HepG2 (cell line): ENCODE results near the gene CGNL1. TPM values are rescaled to one million over a fixed set of nuclear protein-coding genes. Genes with fewer than 3 reads are reported as not detected.

ENCODE experiments used
- CTCF ChIP-seq: sonication (generic); formaldehyde crosslinking; IDR thresholded peaks from 2 replicates; pipeline ENCODE4 v1.5.0; 2020; ENCODE audit warnings: mild to moderate bottlenecking, missing genetic modification reagents, moderate library complexity
- DNMT3B ChIP-seq: conservative IDR thresholded peaks from 2 replicates; pipeline ENCODE4 v1.6.1; 2016; ENCODE audit warnings: missing biosample characterization, control low read depth
- HDAC2 ChIP-seq: sonication (generic); formaldehyde crosslinking; IDR thresholded peaks from 2 replicates; pipeline ENCODE4 v1.4.0; 2020; ENCODE audit warnings: missing genetic modification reagents
- NCOA1 ChIP-seq: sonication (generic); formaldehyde crosslinking; IDR thresholded peaks from 2 replicates; pipeline ENCODE4 v1.9.0; 2021; ENCODE audit warnings: missing genetic modification reagents
- SNAI1 ChIP-seq: sonication (generic); formaldehyde crosslinking; IDR thresholded peaks from 2 replicates; pipeline ENCODE4 v1.5.0; 2020; ENCODE audit warnings: mild to moderate bottlenecking, missing genetic modification reagents, borderline replicate concordance
- ZBTB26 ChIP-seq: IDR thresholded peaks from 2 replicates; pipeline ENCODE4 v1.6.1; 2016; ENCODE audit warnings: missing compliant biosample characterization, missing genetic modification reagents, borderline replicate concordance
- ZFX ChIP-seq: sonication (generic); formaldehyde crosslinking; IDR thresholded peaks from 2 replicates; pipeline ENCODE4 v1.4.0; 2020; ENCODE audit warnings: mild to moderate bottlenecking, low read depth, missing genetic modification reagents, moderate library complexity
- ZKSCAN5 ChIP-seq: sonication (generic); formaldehyde crosslinking; IDR thresholded peaks from 2 replicates; pipeline ENCODE4 v1.5.1; 2020; ENCODE audit warnings: mild to moderate bottlenecking, missing genetic modification reagents
- ZNF121 ChIP-seq: sonication (generic); formaldehyde crosslinking; IDR thresholded peaks from 2 replicates; pipeline ENCODE4 v1.5.0; 2020; ENCODE audit warnings: mild to moderate bottlenecking, missing genetic modification reagents
- ZNF616 ChIP-seq: sonication (generic); formaldehyde crosslinking; IDR thresholded peaks from 2 replicates; pipeline ENCODE4 v1.5.0; 2020; ENCODE audit warnings: low read depth, mild to moderate bottlenecking, missing genetic modification reagents
- ZNF703 ChIP-seq: sonication (generic); formaldehyde crosslinking; IDR thresholded peaks from 2 replicates; pipeline ENCODE4 v1.5.1; 2020; ENCODE audit warnings: missing genetic modification reagents, mild to moderate bottlenecking, moderate library complexity, borderline replicate concordance
- ZNF841 ChIP-seq: sonication (generic); formaldehyde crosslinking; IDR thresholded peaks from 2 replicates; pipeline ENCODE4 v1.8.1; 2023; ENCODE audit warnings: missing genetic modification reagents, borderline replicate concordance
- ZSCAN20 ChIP-seq: sonication (generic); formaldehyde crosslinking; IDR thresholded peaks from 2 replicates; pipeline ENCODE4 v1.4.0; 2020; ENCODE audit warnings: missing genetic modification reagents, mild to moderate bottlenecking, borderline replicate concordance
- polyA plus RNA-seq, 8 experiments: library from polyadenylated mRNA; depleted of rRNA in 3 of 8; stranded (reverse) in 7 of 8; unstranded in 1 of 8; fragments of >200 nt; fragmentation: Illumina TruSeq in 4 of 8; extraction: Trizol in 4 of 8; gene quantifications; 2 replicates each; pipeline versions ENCODE4 v1.2.1 to v1.2.3, GENCODE V29; 2011 to 2016; ENCODE audit warnings: low read depth in 4 of 8, missing spikeins in 1 of 8, mixed read lengths in 1 of 8; ENCODE audit not compliant: insufficient read depth in 1 of 8
- total RNA-seq, 5 experiments: library from RNA; depleted of rRNA; stranded (reverse); fragments of >200 nt; fragmentation: Illumina TruSeq; extraction: Trizol; gene quantifications; 2 replicates each; pipeline ENCODE4 v1.2.3, GENCODE V29; 2016; ENCODE audit warnings: low read depth in 1 of 5
- TF ChIP-seq, protein P1 (sequence below): sonication (generic); formaldehyde crosslinking; IDR thresholded peaks from 2 replicates; pipeline ENCODE4 v1.8.0; 2022; ENCODE audit warnings: mild to moderate bottlenecking, missing genetic modification reagents, borderline replicate concordance
- TF ChIP-seq, protein P2 (sequence below): sonication (generic); formaldehyde crosslinking; conservative IDR thresholded peaks from 2 replicates; pipeline ENCODE4 v1.4.0; 2020; ENCODE audit warnings: missing genetic modification reagents
- TF ChIP-seq, protein P3 (sequence below): IDR thresholded peaks from 2 replicates; pipeline ENCODE4 v1.6.1; 2016; ENCODE audit warnings: low read depth, missing genetic modification reagents, missing compliant biosample characterization

Gene CGNL1
- total and polyA plus RNA-seq, 2 of the 13 experiments (the other 11 are each of a cell fraction or from before 2014, with no cell fraction given), result 5.6 to 15.6 TPM

DNA sequence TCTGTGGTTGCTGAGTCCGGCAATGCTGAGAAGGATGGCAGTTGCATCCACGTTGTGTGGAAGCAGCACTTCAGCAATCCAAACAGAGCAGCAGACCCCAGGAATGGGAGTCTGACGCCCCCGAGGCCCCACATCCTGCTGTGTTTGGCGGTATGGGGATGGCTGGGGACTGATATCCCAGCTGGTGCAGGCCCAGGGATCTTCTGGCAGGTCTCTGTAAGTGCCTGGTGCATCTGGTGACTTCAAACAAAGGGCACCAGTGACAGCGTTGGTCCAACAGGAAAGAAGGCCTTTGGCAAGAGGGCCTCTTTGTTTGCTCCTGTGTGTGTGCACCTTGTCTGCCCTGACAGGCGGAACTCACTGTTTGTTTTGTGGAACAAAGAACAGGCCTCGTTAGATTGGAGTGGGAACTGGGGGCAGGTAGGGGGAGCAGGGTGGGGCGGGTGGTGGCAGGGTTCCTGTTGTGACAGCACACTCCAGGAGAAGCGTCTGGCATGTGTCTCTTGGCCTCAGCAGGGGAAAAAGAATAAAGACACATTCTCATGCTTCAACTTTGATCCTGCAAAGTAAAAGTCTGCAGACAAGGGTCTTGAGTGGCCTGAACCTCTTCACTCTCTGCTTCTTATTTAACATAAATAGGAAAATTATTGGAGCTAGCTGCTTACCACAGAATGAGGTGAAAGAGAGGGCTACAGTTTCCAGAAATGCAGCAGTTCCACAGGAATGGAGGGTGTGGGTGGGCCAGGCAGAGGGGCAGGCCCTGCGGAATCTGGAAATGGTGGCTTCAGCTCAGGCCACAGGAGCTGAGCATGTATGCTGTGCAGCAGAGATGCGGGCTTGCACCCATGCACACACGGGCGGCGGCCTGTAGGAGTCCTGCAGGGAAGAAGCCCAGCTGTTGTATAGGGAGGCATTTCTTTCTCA is 120.9 kb downstream of the CGNL1 start (continued):
- TF ChIP-seq, protein P1, sequence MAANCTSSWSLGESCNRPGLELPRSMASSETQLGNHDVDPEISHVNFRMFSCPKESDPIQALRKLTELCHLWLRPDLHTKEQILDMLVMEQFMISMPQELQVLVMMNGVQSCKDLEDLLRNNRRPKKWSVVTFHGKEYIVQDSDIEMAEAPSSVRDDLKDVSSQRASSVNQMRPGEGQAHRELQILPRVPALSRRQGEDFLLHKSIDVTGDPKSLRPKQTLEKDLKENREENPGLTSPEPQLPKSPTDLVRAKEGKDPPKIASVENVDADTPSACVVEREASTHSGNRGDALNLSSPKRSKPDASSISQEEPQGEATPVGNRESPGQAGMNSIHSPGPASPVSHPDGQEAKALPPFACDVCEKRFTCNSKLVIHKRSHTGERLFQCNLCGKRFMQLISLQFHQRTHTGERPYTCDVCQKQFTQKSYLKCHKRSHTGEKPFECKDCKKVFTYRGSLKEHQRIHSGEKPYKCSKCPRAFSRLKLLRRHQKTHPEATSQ (CRISPR knock-in tag), result peak; percentile 82; the same call in 1 of the 2 replicates
- TF ChIP-seq ZKSCAN5 (CRISPR knock-in tag), result no peak
- TF ChIP-seq CTCF (CRISPR knock-in tag), result no peak
- no peak; the same call in 1 of the 2 replicates for TF ChIP-seq DNMT3B (CRISPR knock-in tag)
- TF ChIP-seq, protein P2, sequence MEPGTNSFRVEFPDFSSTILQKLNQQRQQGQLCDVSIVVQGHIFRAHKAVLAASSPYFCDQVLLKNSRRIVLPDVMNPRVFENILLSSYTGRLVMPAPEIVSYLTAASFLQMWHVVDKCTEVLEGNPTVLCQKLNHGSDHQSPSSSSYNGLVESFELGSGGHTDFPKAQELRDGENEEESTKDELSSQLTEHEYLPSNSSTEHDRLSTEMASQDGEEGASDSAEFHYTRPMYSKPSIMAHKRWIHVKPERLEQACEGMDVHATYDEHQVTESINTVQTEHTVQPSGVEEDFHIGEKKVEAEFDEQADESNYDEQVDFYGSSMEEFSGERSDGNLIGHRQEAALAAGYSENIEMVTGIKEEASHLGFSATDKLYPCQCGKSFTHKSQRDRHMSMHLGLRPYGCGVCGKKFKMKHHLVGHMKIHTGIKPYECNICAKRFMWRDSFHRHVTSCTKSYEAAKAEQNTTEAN (CRISPR knock-in tag), result peak; percentile 85
- TF ChIP-seq ZBTB26 (CRISPR knock-in tag), result peak; percentile 24; the same call in 1 of the 2 replicates
- TF ChIP-seq ZFX, result peak; percentile 97
- no peak for TF ChIP-seq ZSCAN20 (CRISPR knock-in tag)
- TF ChIP-seq ZNF703, result no peak
- no peak for TF ChIP-seq ZNF841 (CRISPR knock-in tag)
- TF ChIP-seq SNAI1 (CRISPR knock-in tag), result no peak
- no peak; the same call in 1 of the 2 replicates for TF ChIP-seq ZNF616
- TF ChIP-seq NCOA1 (CRISPR knock-in tag), result 0 out of 2 replicates have a peak, but pooled peaks have one; percentile 51
- TF ChIP-seq, protein P3, sequence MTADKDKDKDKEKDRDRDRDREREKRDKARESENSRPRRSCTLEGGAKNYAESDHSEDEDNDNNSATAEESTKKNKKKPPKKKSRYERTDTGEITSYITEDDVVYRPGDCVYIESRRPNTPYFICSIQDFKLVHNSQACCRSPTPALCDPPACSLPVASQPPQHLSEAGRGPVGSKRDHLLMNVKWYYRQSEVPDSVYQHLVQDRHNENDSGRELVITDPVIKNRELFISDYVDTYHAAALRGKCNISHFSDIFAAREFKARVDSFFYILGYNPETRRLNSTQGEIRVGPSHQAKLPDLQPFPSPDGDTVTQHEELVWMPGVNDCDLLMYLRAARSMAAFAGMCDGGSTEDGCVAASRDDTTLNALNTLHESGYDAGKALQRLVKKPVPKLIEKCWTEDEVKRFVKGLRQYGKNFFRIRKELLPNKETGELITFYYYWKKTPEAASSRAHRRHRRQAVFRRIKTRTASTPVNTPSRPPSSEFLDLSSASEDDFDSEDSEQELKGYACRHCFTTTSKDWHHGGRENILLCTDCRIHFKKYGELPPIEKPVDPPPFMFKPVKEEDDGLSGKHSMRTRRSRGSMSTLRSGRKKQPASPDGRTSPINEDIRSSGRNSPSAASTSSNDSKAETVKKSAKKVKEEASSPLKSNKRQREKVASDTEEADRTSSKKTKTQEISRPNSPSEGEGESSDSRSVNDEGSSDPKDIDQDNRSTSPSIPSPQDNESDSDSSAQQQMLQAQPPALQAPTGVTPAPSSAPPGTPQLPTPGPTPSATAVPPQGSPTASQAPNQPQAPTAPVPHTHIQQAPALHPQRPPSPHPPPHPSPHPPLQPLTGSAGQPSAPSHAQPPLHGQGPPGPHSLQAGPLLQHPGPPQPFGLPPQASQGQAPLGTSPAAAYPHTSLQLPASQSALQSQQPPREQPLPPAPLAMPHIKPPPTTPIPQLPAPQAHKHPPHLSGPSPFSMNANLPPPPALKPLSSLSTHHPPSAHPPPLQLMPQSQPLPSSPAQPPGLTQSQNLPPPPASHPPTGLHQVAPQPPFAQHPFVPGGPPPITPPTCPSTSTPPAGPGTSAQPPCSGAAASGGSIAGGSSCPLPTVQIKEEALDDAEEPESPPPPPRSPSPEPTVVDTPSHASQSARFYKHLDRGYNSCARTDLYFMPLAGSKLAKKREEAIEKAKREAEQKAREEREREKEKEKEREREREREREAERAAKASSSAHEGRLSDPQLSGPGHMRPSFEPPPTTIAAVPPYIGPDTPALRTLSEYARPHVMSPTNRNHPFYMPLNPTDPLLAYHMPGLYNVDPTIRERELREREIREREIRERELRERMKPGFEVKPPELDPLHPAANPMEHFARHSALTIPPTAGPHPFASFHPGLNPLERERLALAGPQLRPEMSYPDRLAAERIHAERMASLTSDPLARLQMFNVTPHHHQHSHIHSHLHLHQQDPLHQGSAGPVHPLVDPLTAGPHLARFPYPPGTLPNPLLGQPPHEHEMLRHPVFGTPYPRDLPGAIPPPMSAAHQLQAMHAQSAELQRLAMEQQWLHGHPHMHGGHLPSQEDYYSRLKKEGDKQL (CRISPR knock-in tag), result peak; percentile 88
- peak; percentile 97 for TF ChIP-seq HDAC2 (CRISPR knock-in tag)
- no peak for TF ChIP-seq ZNF121 (CRISPR knock-in tag)
